Mucosa of descending colon (tissue), 3 donors: ENCODE results near the gene CYTH3. TPM values are rescaled to one million over a fixed set of nuclear protein-coding genes. Genes with fewer than 3 reads are reported as not detected.
A peak's percentile ranks its signal among the peaks of the same experiment; 100 is the strongest.
"Not testable (repeated sequence)": the region's sequence is repeated elsewhere in the genome, so short reads cannot be mapped to it uniquely, and the experiment has no call there.

ENCODE experiments used
- ATAC-seq: fragments of 200-7000 bp; cut with Tn5 transposase; one replicate; pipeline ENCODE4 v1.9.1; 2020; ENCODE audit warnings: mild to moderate bottlenecking, moderate library complexity
- DNase-seq, 3 donors: peaks; one replicate each; pipeline ENCODE4 v3.0.0-alpha.2; 2020
- H3K36me3 ChIP-seq: fragments of 200-600 bp; one replicate; pipeline ENCODE4 v1.8.0; 2021; ENCODE audit warnings: low read depth, mild to moderate bottlenecking
- H3K4me1 ChIP-seq: fragments of 200-600 bp; one replicate; pipeline ENCODE4 v1.8.0; 2021; ENCODE audit warnings: low read depth, mild to moderate bottlenecking
- H3K4me3 ChIP-seq: fragments of 200-600 bp; one replicate; pipeline ENCODE4 v1.8.0; 2021; ENCODE audit warnings: mild to moderate bottlenecking
- H3K9me3 ChIP-seq: fragments of 200-600 bp; one replicate; pipeline ENCODE4 v1.8.0; 2021; ENCODE audit warnings: mild to moderate bottlenecking
- CTCF ChIP-seq: fragments of 200-600 bp; IDR thresholded peaks from one replicate; pipeline ENCODE4 v1.8.0; 2022; ENCODE audit warnings: antibody characterized with exemption, mild to moderate bottlenecking
- intact Hi-C, 2 donors: fragments of 100-400 bp; cut with DNase I in 1 of 2; cut with micrococcal nuclease in 1 of 2; formaldehyde crosslinking; loops; one replicate each; pipeline versions ENCODE4 v1.11.0 to v1.11.1; 2022; cut with DNase I, micrococcal nuclease
- total RNA-seq, 3 donors: library from RNA; stranded (reverse); fragmentation: NEBNext Ultra II Directional in 2 of 3; extraction: Animal tissue kit (Norgen Biotek cat#: 25700) in 2 of 3; gene quantifications; one replicate each; pipeline versions ENCODE4 v1.2.1 to v1.2.4, GENCODE V29; 2021 to 2023
- donor health status: DM: no; HTN: no; CAD: no; lungs with moderate emphysema.
- donor health status: DM: no; HTN: no; CAD: no.
- donor health status: DM: no; HTN: yes; CAD: no.

Gene CYTH3
- total RNA-seq, 3 donors from 2014 or later, result 10.4 to 23.2 (median 11.9) TPM

DNA sequence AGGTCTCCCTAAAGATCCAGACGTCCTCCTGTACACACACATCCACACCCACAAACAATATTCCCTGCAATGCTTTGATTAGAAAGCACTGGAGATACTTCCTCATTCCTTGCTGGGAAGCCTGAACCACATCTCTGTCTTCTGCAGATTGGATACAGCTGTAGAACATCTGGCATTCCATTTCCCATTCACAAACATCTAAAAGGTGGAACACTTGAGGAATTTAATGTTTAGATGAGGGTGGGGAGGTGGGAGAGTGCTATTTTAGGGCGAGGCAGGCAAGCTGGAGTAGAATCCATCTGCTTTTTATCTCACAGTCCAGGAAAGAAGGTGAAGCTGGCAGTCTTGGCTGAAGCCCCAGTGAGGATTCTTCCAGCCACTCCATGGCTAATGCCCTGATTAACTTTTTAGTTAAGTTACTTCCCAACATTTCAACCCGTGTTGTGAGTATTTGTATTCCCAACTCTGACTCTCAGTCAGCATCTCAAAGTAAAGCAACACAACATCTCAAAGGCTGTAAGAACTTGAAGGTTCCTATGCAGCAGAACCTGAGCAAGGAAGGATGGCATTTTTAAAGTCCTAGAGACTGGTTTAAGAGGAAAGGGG lies 46.1 kb downstream of the CYTH3 start:
- peak; percentile 83 for ATAC-seq
- intact Hi-C loops, result no loop called here
- DNase-seq, result no peak
- Histone ChIP-seq H3K36me3 (no peaks in the 10 kb centered on the region), H3K9me3 (no peaks in the 10 kb centered on the region), H3K4me1 (peaks cover 15% of the 10 kb centered on the region), H3K4me3 (no peak overlapping the region)
- TF ChIP-seq CTCF, result no peak

DNA sequence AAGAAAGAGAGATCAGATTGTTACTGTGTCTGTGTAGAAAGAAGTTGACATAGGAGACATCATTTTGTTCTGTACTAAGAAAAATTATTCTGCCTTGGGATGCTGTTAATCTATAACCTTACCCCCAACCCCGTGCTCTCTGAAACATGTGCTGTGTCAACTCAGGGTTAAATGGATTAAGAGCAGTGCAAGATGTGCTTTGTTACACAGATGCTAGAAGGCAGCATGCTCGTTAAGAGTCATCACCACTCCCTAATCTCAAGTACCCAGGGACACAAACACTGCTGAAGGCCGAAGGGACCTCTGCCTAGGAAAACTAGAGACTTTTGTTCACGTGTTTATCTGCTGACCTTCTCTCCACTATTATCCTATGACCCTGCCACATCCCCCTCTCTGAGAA lies 49.0 kb downstream of the CYTH3 start:
- intact Hi-C loops, H3K9me3 ChIP-seq, H3K4me3 ChIP-seq, H3K36me3 ChIP-seq, ATAC-seq, DNase-seq: not testable (repeated sequence)
- H3K4me1 ChIP-seq, result peaks cover 15% of the 10 kb centered on the region

DNA sequence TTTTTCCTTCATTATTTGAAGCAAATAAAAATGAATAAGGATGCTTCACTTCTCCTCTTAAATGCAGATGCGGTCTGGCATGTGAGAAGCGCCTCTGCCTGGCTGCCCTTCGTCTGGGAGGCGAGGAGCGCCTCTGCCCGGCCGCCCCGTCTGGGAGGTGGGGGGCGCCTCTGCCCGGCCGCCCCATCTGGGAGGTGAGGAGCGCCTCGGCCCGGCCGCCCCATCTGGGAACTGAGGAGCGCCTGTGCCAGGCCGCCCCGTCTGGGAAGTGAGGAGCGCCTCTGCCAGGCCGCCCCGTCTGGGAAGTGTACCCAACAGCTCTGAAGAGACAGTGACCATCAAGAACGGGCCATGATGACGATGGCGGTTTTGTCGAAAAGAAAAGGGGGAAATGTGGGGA lies 49.4 kb downstream of the CYTH3 start:
- DNase-seq, H3K9me3 ChIP-seq, ATAC-seq, H3K36me3 ChIP-seq, H3K4me3 ChIP-seq, intact Hi-C loops: not testable (repeated sequence)
- H3K4me1 ChIP-seq, result peaks cover 15% of the 10 kb centered on the region

DNA sequence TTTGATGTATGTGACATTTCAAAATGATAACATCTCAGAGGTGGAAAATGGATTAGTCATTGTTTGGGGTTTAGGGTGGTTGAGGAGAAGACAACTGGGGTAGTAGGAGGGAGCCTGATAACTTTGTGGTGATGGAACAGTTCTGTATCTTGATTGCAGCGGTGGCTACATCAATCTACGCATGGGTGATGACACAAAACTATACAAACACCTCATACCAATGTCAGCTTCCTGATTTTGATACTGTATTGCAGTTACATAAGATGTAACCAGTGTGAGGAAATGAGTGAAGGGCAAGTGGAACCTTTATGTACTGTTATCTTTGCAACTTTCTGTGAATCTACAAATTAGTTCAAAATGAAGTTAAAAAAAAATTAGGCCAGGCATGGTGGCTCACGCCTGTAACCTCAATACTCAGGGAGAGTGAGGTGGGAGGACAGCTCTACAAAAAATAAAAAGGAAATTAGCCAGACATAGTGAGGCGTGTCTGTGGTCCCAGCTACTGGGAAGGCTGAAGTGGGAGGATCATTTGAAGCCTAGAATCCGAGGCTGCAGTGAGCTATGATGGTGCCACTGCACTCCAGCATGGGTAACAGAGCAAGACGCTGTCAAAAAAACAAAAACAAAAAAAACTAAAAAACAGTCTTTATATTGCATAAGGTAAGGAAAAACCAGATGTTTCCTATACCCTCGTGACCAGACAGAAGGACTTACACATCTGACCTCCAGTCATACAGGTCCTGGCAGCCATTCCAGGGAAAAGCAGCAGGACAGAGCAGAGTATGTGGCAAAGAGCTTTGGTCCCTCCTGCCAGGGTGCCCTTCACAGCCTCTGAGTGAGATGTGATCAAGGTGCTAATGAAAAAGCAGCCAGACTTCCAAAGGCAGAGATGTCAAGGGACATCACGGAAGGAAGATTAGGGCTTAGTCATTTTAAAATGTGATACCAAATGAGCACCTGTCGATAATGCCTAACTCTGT lies 50.8 kb downstream of the CYTH3 start:
- ATAC-seq (peak; percentile 46), DNase-seq (no peak)
- TF ChIP-seq CTCF, result no peak
- intact Hi-C loops, result no loop called here
- Histone ChIP-seq H3K4me1 (peaks cover 9% of the 10 kb centered on the region), H3K9me3 (no peaks in the 10 kb centered on the region), H3K4me3 (no peak overlapping the region), H3K36me3 (no peaks in the 10 kb centered on the region)

DNA sequence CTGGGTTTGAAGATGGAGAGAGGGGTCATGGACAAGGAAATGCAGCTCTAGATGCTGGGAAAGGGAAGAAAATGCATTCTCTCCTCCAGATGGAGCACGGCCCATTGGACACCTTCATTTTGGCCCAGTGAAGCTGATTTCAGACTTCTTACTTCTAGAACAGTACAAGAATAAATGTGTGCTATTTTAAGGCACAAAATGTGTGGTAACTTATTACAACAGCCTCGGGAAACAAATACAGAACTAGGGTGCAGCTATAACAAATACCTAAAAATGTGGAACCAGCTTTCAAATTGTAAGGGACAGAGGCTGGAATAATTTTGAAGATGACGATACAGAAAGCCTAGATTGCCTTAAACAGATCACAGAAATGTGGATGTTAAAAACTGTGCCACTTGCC lies 54.1 kb downstream of the CYTH3 start:
- ATAC-seq, result no peak
- Histone ChIP-seq H3K9me3 (no peaks in the 10 kb centered on the region), H3K4me1 (no peaks in the 10 kb centered on the region), H3K36me3 (no peaks in the 10 kb centered on the region), H3K4me3 (no peak overlapping the region)
- TF ChIP-seq CTCF, result no peak
- intact Hi-C loops, result no loop called here
- no peak for DNase-seq

GRCh38 chr7:6212008-6212407 lies 60.4 kb downstream of the CYTH3 start:
- intact Hi-C loops, result no loop called here
- H3K4me1 ChIP-seq, result no peaks in the 10 kb centered on the region
- no peak for ATAC-seq
- no peak overlapping the region for H3K4me3 ChIP-seq
- no peaks in the 10 kb centered on the region for H3K36me3 ChIP-seq
- H3K9me3 ChIP-seq, result no peaks in the 10 kb centered on the region
- no peak for TF ChIP-seq CTCF
- DNase-seq, result no peak
